ENCODE results near the gene GLB1L2. TPM values are rescaled to one million over a fixed set of nuclear protein-coding genes. Genes with fewer than 3 reads are reported as not detected.

The GLB1L2 gene
- total and polyA plus RNA-seq, 8 donors: 4.1 to 11.9 (median 5.1) TPM

DNA sequence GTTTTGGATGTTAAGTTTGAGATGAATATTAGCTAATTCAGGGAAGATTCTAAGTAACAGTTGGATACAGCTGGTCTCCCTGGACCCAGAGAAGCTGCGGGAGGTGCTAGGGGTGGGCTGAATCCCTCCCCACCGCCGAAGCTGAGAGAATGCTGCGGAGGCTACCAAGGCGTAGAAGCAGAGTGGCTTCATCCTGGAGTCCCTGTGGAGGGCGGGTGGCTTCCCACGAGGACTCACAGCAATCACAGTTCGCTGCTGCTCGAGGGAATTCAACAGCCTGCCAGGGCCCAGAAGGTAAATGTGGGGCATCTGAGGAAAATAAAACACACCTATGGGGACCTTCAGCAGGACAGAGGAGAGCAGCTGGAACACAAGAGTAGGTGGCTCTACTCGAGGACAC lies 91.3 kb downstream of the GLB1L2 start:
- H3K9me3 ChIP-seq: no peaks in the 10 kb centered on the region
- ATAC-seq (no peak), DNase-seq (no peak)
- H3K36me3 ChIP-seq: no peaks in the 10 kb centered on the region
- intact Hi-C loops (cut with DNase I): no loop called here
- H3K27ac ChIP-seq: no peak overlapping the region
- TF ChIP-seq, protein P1, sequence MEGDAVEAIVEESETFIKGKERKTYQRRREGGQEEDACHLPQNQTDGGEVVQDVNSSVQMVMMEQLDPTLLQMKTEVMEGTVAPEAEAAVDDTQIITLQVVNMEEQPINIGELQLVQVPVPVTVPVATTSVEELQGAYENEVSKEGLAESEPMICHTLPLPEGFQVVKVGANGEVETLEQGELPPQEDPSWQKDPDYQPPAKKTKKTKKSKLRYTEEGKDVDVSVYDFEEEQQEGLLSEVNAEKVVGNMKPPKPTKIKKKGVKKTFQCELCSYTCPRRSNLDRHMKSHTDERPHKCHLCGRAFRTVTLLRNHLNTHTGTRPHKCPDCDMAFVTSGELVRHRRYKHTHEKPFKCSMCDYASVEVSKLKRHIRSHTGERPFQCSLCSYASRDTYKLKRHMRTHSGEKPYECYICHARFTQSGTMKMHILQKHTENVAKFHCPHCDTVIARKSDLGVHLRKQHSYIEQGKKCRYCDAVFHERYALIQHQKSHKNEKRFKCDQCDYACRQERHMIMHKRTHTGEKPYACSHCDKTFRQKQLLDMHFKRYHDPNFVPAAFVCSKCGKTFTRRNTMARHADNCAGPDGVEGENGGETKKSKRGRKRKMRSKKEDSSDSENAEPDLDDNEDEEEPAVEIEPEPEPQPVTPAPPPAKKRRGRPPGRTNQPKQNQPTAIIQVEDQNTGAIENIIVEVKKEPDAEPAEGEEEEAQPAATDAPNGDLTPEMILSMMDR (IDR thresholded peaks at IDR 0.05): no peak
- H3K4me1 ChIP-seq: no peaks in the 10 kb centered on the region
- no peak overlapping the region for H3K4me3 ChIP-seq
- peaks cover 0 to 4% of the 10 kb centered on the region in 2 donors for H3K27me3 ChIP-seq

DNA sequence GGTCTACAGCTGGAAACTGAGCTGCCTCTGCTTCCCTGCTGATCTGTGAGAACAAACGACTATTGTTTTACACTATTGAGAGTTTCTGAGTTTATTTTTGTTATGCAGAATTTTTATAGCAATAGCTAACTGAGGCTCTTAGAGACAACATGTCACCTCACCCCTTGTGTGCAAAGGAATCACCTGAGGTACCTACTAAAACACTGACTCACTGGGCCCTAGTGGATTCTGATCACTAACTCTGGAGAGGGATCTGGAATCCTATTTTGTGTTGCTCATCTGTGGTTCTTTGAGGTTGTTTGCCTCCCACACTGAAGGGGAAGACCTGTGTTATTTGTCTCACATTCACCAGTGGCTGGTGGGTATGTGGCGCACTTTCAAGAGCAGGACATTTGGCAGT lies 93.6 kb downstream of the GLB1L2 start:
- ATAC-seq: no peak
- H3K36me3 ChIP-seq: no peaks in the 10 kb centered on the region
- H3K27me3 ChIP-seq: peaks cover 0 to 14% of the 10 kb centered on the region in 2 donors
- H3K27ac ChIP-seq: no peak overlapping the region
- no peak overlapping the region for H3K4me3 ChIP-seq
- no peaks in the 10 kb centered on the region for H3K4me1 ChIP-seq
- intact Hi-C loops (cut with DNase I): no loop called here
- H3K9me3 ChIP-seq: no peaks in the 10 kb centered on the region
- DNase-seq: no peak
- TF ChIP-seq, protein P1 (IDR thresholded peaks at IDR 0.05): no peak

Other genes with a start within 250 kb of the GLB1L2 start
- 10 to 100 TPM; 16.4 to 24.4 TPM for gene NCAPD3, start 108.0 kb upstream of the GLB1L2 start, total RNA-seq
- 10 to 100 TPM; 28.4 to 37.7 (median 33.4) TPM for gene NCAPD3, start 108.0 kb upstream of the GLB1L2 start, polyA plus RNA-seq (ENCODE audit: insufficient read length in 6 of 6)
- 10 to 100 TPM; 42.5 to 45.2 TPM for gene VPS26B, start 107.3 kb upstream of the GLB1L2 start, total RNA-seq
- gene VPS26B, start 107.3 kb upstream of the GLB1L2 start, polyA plus RNA-seq (ENCODE audit: insufficient read length in 6 of 6): 10 to 100 TPM; 52.8 to 64.8 (median 56.6) TPM
- gene THYN1, start 78.6 kb upstream of the GLB1L2 start, total RNA-seq: 10 to 100 TPM; 32.5 to 34.7 TPM
- gene THYN1, start 78.6 kb upstream of the GLB1L2 start, polyA plus RNA-seq (ENCODE audit: insufficient read length in 6 of 6): 10 to 100 TPM; 59.6 to 78.2 (median 63.4) TPM
- 10 to 100 TPM; 31.5 to 48.8 TPM for gene ACAD8, start 78.4 kb upstream of the GLB1L2 start, total RNA-seq
- 10 to 100 TPM; 32.6 to 42.3 (median 38.8) TPM for gene ACAD8, start 78.4 kb upstream of the GLB1L2 start, polyA plus RNA-seq (ENCODE audit: insufficient read length in 6 of 6)
- gene GLB1L3, start 55.6 kb upstream of the GLB1L2 start, total RNA-seq: under 1 TPM; 0.12 to 0.29 TPM
- under 1 TPM in 4 of 6 donors, not detected in 2; 0.10 to 0.21 (median 0.15) TPM for gene GLB1L3, start 55.6 kb upstream of the GLB1L2 start, polyA plus RNA-seq (ENCODE audit: insufficient read length in 6 of 6)
- gene B3GAT1, start 80.3 kb downstream of the GLB1L2 start, total RNA-seq: under 1 TPM; 0.32 to 0.58 TPM
- gene B3GAT1, start 80.3 kb downstream of the GLB1L2 start, polyA plus RNA-seq (ENCODE audit: insufficient read length in 6 of 6): under 1 TPM; 0.30 to 0.99 (median 0.48) TPM